Skeletal muscle tissue (tissue), 4 donors: Measurements from ENCODE around the gene STARD13. TPM values are rescaled to one million over a fixed set of nuclear protein-coding genes. Genes with fewer than 3 reads are reported as not detected.

Experiments used
- H3K27ac ChIP-seq: one replicate; pipeline ENCODE4 v1.7.0; 2013; ENCODE audit warnings: mild to moderate bottlenecking, low read depth, low read length, inconsistent platforms
- H3K27me3 ChIP-seq, 3 donors: one replicate each; pipeline ENCODE4 v1.7.0; 2013; ENCODE audit warnings: low read length in 3 of 3; ENCODE audit not compliant: control insufficient read depth in 3 of 3, insufficient read depth in 3 of 3
- H3K36me3 ChIP-seq, 3 donors: one replicate each; pipeline ENCODE4 v1.7.0; 2013; ENCODE audit warnings: low read length in 3 of 3; ENCODE audit not compliant: control insufficient read depth in 3 of 3, insufficient read depth in 3 of 3
- H3K4me1 ChIP-seq, 3 donors: one replicate each; pipeline ENCODE4 v1.7.0; 2013; ENCODE audit warnings: low read length in 3 of 3, mild to moderate bottlenecking in 3 of 3; ENCODE audit not compliant: control insufficient read depth in 3 of 3, insufficient read depth in 3 of 3
- H3K4me3 ChIP-seq, 3 donors: one replicate each; pipeline ENCODE4 v1.7.0; 2013; ENCODE audit warnings: low read length in 3 of 3
- H3K9ac ChIP-seq, 3 donors: one replicate each; pipeline ENCODE4 v1.7.0; 2013; ENCODE audit warnings: low read length in 3 of 3, mild to moderate bottlenecking in 3 of 3, moderate library complexity in 2 of 3, low read depth in 1 of 3
- H3K9me3 ChIP-seq, 3 donors: one replicate each; pipeline ENCODE4 v1.7.0; 2013; ENCODE audit warnings: low read length in 3 of 3; ENCODE audit not compliant: control insufficient read depth in 3 of 3
- total RNA-seq: library from RNA; depleted of rRNA; stranded (reverse); fragments of >200 nt; gene quantifications from one replicate; pipeline ENCODE4 v1.2.3, GENCODE V29; 2014
- donor health status: Osteomylitis.

The STARD13 gene
- total RNA-seq, 1 donor from 2014 or later = 30.3 TPM

- Histone ChIP-seq H3K27me3 (no peaks in the 10 kb centered on the region), H3K9me3 (no peaks in the 10 kb centered on the region), H3K9ac (no peak overlapping the region), H3K27ac (peak overlapping the region; percentile 48), H3K4me1 (peaks cover 28 to 47% (median 29%) of the 10 kb centered on the region in 3 donors), H3K36me3 (peaks cover 0 to 2% (median 0%) of the 10 kb centered on the region in 3 donors), H3K4me3 (no peak overlapping the region)
Measured at GRCh38 chr13:33230178-33230881, 55.2 kb downstream of the STARD13 start.

GRCh38 chr13:33229446-33230177, 55.9 kb downstream of the STARD13 start:
- H3K4me3 ChIP-seq = no peak overlapping the region
- H3K36me3 ChIP-seq = peaks cover 0 to 2% (median 0%) of the 10 kb centered on the region in 3 donors
- peaks cover 24 to 42% (median 28%) of the 10 kb centered on the region in 3 donors for H3K4me1 ChIP-seq
- no peaks in the 10 kb centered on the region for H3K9me3 ChIP-seq
- H3K9ac ChIP-seq = no peak overlapping the region
- H3K27me3 ChIP-seq = no peaks in the 10 kb centered on the region
- peak overlapping the region; percentile 48 for H3K27ac ChIP-seq

GRCh38 chr13:33228648-33229445, 56.7 kb downstream of the STARD13 start:
- Histone ChIP-seq H3K27ac (peak overlapping the region; percentile 48), H3K36me3 (peaks cover 0 to 2% (median 0%) of the 10 kb centered on the region in 3 donors), H3K27me3 (no peaks in the 10 kb centered on the region), H3K4me3 (no peak overlapping the region), H3K9me3 (no peaks in the 10 kb centered on the region), H3K4me1 (peaks cover 24 to 37% (median 25%) of the 10 kb centered on the region in 3 donors), H3K9ac (peak overlapping the region in 1 of 3 donors; percentile 23)

DNA sequence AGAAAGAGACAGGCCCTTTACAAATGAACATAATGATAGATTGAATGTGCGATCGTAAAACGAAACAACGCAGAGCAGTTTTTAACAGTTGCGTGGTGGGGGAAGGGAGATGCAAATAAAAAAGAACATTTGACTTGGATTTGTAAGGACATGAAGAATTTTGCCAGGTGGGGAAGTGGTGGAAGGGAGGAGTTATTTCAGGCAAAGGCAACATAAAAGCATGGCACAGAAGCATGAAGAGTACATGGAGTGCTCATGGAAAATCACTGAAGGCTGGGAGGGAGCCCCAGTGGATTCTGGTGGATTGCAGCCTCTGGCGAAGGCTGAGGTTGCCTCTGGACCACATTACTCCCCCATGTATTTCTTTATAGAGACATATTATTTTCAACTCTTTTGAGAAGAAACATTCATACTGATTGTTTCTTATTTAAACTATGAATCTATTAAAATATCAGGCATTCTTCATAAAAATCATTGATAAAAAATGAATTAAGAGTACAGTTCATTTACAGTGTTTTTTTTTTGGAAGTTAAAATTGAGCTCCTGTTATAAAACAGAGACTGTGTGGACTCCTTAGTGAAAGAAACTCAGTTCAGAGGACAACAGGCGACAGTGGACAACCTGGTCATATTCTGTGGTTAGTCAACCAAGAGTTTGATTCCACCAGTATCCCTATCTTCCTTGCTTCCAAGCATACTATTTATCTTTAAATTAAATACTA, 57.5 kb downstream of the STARD13 start:
- Histone ChIP-seq H3K27ac (no peak overlapping the region), H3K36me3 (no peaks in the 10 kb centered on the region), H3K9me3 (no peaks in the 10 kb centered on the region), H3K27me3 (no peaks in the 10 kb centered on the region), H3K9ac (no peak overlapping the region), H3K4me3 (no peak overlapping the region), H3K4me1 (peaks cover 24 to 37% (median 25%) of the 10 kb centered on the region in 3 donors)

DNA sequence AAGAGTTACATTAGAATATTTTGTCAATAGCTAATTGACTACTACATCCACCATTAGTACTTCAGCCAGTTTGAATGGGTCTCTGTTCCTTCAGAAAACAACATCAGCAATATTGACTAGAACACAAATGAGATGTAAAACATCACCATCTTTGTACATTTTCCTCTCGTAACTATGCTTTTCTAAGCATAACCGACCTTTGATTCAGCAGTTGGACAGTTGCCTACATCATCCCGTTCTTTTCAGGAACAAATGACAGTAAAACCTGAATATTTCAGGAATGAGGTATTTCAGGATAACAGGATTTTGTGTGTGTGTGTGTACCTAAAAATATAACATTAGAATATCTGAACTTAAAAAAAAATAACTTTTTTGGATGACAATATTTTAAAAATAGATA, 60.9 kb downstream of the STARD13 start:
- Histone ChIP-seq H3K27me3 (no peaks in the 10 kb centered on the region), H3K4me1 (peaks cover 12 to 26% (median 17%) of the 10 kb centered on the region in 3 donors), H3K9me3 (no peaks in the 10 kb centered on the region), H3K9ac (no peak overlapping the region), H3K36me3 (no peaks in the 10 kb centered on the region), H3K4me3 (no peak overlapping the region), H3K27ac (no peak overlapping the region)

GRCh38 chr13:33224191-33224590, 61.4 kb downstream of the STARD13 start:
- H3K9ac ChIP-seq = no peak overlapping the region
- H3K27me3 ChIP-seq = no peaks in the 10 kb centered on the region
- no peaks in the 10 kb centered on the region for H3K9me3 ChIP-seq
- no peak overlapping the region for H3K27ac ChIP-seq
- no peak overlapping the region for H3K4me3 ChIP-seq
- H3K4me1 ChIP-seq = peaks cover 9 to 21% (median 14%) of the 10 kb centered on the region in 3 donors
- no peaks in the 10 kb centered on the region for H3K36me3 ChIP-seq

DNA sequence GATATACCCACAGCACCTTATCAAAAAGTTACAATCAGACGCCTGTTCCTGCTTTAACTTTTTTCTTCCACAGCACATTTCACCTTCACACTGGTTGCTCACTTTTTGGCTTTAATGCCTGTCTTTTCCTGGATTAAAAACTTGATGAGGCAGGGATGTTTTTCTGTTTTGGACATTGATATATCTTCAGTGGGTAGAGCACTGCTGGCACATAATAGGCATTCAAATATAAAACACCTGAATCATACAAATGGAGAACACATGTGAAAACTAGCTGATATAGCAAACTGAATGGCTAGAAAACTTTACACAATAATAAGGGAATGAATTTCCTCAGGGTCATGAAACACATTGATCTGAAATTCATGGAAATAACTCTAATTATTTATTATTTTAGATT, 65.6 kb downstream of the STARD13 start:
- no peak overlapping the region for H3K9ac ChIP-seq
- H3K36me3 ChIP-seq = no peaks in the 10 kb centered on the region
- H3K27ac ChIP-seq = no peak overlapping the region
- no peaks in the 10 kb centered on the region for H3K27me3 ChIP-seq
- peaks cover 0 to 5% (median 0%) of the 10 kb centered on the region in 3 donors for H3K4me1 ChIP-seq
- H3K4me3 ChIP-seq = no peak overlapping the region
- H3K9me3 ChIP-seq = no peaks in the 10 kb centered on the region

DNA sequence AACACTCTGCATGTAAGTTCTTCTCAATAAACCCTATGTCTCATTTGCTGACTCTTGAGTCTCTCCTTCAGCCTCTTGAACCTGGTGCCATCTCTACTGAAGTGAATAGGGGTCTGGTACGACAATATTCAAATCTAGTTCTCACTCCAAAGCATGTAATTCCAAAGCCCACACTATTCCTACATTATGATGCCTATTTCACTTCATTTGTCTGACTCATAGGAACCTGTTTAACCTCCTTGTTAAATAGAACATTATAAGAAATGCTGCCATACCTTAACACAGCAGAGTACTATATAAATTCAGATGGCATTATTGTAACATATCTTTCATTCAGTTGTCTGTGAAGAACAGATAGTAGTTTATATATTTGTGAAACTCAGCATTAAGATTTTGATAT, 67.1 kb downstream of the STARD13 start:
- H3K9me3 ChIP-seq = no peaks in the 10 kb centered on the region
- no peak overlapping the region for H3K4me3 ChIP-seq
- no peak overlapping the region for H3K27ac ChIP-seq
- peaks cover 0 to 13% (median 6%) of the 10 kb centered on the region in 3 donors for H3K4me1 ChIP-seq
- no peaks in the 10 kb centered on the region for H3K27me3 ChIP-seq
- no peak overlapping the region for H3K9ac ChIP-seq
- no peaks in the 10 kb centered on the region for H3K36me3 ChIP-seq

GRCh38 chr13:33218020-33218419, 67.5 kb downstream of the STARD13 start:
- Histone ChIP-seq H3K9ac (no peak overlapping the region), H3K27ac (no peak overlapping the region), H3K9me3 (no peaks in the 10 kb centered on the region), H3K36me3 (no peaks in the 10 kb centered on the region), H3K27me3 (no peaks in the 10 kb centered on the region), H3K4me3 (no peak overlapping the region), H3K4me1 (peaks cover 0 to 14% (median 6%) of the 10 kb centered on the region in 3 donors)
